GM12873 (cell line): Measurements from ENCODE around the gene CD200R1L.

Source experiments
- CTCF ChIP-seq: IDR thresholded peaks from 2 replicates; pipeline ENCODE4 v1.5.1; 2012; ENCODE audit warnings: low read depth, mild to moderate bottlenecking, moderate library complexity, low read length, control low read depth; ENCODE audit not compliant: insufficient read depth; ENCODE audit errors: missing control alignments

Gene CD200R1L

DNA sequence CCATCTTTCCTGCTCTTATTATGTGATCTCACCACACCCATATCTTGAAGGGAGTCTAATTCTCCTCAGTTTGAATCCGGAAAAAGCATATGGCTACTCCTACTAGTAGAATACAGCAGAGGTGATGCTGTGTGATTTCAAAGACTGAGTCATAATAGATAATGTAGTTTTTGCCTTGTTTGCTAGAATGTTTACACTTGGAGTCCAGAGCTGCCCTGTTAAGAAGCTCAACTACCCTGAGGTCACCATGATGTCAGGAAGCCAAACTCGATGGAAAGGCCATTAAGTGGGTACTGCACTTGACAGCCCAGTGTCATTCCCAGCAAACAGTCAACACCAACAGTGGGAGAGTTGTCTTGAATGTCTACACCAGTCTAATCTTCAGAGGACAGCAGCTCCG is 56.9 kb downstream of the CD200R1L start:
- TF ChIP-seq CTCF, result no peak

DNA sequence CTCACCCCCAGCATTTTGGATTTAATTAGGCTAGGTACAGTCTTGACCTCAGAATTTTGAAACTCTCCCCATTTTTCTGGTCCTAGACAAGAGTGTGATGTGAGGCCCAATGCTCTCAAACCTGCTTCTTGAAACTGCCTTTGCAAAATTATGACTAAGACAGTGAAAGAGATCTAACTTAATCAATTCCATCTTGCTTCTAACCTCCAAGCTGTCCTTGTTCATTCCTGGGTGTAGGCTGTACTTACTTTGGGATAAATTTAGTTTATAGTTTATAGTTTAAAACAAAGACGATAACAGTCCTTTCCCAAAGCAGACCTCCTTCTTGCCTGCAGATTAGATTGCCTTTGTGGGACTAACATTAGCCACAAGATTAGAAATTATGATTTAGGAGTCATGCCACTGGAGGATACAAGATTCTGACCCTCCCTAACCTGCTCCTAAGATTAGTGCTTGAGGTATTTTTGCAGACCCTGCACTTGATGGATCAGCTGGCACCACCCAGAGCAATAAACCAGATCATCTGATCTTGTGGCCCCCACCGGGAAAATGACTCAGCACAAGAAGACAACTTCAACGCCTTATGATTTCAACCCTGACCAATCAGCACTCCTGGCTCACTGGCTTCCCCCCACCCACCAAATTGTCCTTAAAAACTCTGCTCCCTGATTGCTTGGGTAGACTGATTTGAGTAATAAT is 59.6 kb downstream of the CD200R1L start:
- TF ChIP-seq CTCF, result no peak

GRCh38 chr3:112786002-112786590 is 60.6 kb downstream of the CD200R1L start:
- no peak for TF ChIP-seq CTCF

- TF ChIP-seq CTCF, result no peak
Measured at GRCh38 chr3:112785321-112786001, 61.2 kb downstream of the CD200R1L start.

GRCh38 chr3:112782491-112782890 is 64.2 kb downstream of the CD200R1L start:
- no peak for TF ChIP-seq CTCF

GRCh38 chr3:112781599-112781998 is 65.1 kb downstream of the CD200R1L start:
- no peak for TF ChIP-seq CTCF
